ENCODE measurements around the gene DMGDH. TPM values are rescaled to one million over a fixed set of nuclear protein-coding genes. Genes with fewer than 3 reads are reported as not detected.
A peak's percentile ranks its signal among the peaks of the same experiment; 100 is the strongest.
"Not testable (repeated sequence)": the region's sequence is repeated elsewhere in the genome, so short reads cannot be mapped to it uniquely, and the experiment has no call there.

DMGDH gene
- total and polyA plus RNA-seq, 2 donors (not counting 1 experiment from before 2014, with no cell fraction given) = 0.47 to 0.63 TPM

DNA sequence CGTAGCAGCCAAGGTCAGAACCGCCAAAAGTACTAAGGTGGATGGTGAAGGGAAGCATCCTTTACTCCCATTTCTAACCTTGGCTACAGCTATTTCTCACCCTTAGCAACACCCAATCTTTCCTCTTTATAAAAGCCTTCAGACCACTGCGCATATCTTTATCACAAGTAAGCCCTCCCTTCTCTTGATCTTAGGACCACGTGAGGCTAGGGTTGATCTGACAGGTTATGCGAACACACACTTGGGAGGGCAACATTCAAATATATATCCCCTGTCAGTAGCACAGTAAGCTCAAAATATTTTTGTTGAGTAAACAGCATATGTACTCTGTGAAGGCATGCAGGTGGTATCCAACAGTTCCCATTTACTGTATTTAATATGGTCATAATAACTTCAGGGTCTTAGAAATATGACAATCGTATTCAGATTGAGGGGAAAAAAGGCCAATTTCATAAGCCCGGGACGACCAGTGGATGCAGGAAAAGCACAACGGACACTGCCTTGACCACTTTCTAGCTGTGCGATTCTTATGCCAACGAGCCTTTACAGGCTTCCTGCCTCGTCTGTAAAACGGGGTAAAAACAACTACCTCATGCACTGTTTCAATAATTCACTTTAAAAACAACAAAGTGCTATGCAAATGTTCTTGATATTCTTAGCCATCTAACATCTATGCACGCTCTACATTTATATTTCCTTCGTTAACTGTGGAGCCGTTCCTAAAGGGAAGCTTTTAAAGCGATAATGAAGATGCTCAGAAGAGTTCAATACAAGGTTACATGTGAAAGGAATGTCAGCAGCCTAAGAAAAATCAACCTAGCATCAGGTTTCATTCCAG lies 85.7 kb downstream of the DMGDH start:
- peaks cover 25% of the 10 kb centered on the region for H3K79me2 ChIP-seq (ENCODE audit: control insufficient read depth, insufficient read depth, low read length)
- ChIA-PET CTCF (interaction anchor here (0.6 to 4.6 kb wide), 11 partner anchors 11 to 516 kb away, joined by 3 to 41 read pairs (median 3); no protein-coding TSS in a partner anchor), POLR2A (interaction anchor here (0.5 to 1.4 kb wide), 8 partner anchors 148 to 1273 kb away, joined by 3 to 8 read pairs (median 4); partner anchors contain the start of genes AP3B1 and SCAMP1)
- peaks cover 18 to 28% of the 10 kb centered on the region in 2 donors for H3K4me1 ChIP-seq (ENCODE audit: control insufficient read depth in 2 of 2, insufficient read depth in 2 of 2, low read length in 2 of 2)
- no peak for TF ChIP-seq EZH2 (IDR thresholded peaks at IDR 0.05; ENCODE audit: borderline replicate concordance, insufficient read depth, low read depth, low read length, poor library complexity, severe bottlenecking)
- TF ChIP-seq, protein P1, sequence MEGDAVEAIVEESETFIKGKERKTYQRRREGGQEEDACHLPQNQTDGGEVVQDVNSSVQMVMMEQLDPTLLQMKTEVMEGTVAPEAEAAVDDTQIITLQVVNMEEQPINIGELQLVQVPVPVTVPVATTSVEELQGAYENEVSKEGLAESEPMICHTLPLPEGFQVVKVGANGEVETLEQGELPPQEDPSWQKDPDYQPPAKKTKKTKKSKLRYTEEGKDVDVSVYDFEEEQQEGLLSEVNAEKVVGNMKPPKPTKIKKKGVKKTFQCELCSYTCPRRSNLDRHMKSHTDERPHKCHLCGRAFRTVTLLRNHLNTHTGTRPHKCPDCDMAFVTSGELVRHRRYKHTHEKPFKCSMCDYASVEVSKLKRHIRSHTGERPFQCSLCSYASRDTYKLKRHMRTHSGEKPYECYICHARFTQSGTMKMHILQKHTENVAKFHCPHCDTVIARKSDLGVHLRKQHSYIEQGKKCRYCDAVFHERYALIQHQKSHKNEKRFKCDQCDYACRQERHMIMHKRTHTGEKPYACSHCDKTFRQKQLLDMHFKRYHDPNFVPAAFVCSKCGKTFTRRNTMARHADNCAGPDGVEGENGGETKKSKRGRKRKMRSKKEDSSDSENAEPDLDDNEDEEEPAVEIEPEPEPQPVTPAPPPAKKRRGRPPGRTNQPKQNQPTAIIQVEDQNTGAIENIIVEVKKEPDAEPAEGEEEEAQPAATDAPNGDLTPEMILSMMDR (IDR thresholded peaks at IDR 0.05) = no peak
- peak; percentile 33 for DNase-seq
- peak overlapping the region; percentile 96 for H2AFZ ChIP-seq (ENCODE audit: insufficient read depth, low read depth, low read length, poor library complexity, severe bottlenecking)
- peak overlapping the region; percentile 44 to 85 (median 84) for H3K4me3 ChIP-seq (ENCODE audit: control extremely low read depth in 1 of 5, extremely low read depth in 1 of 5, insufficient read depth in 1 of 5, low read depth in 2 of 5, low read length in 4 of 5)
- no peak for ATAC-seq (ENCODE audit: low read depth)
- H3K4me2 ChIP-seq (replicated peaks; ENCODE audit: low read depth, low read length, poor library complexity, severe bottlenecking) = peak overlapping the region; percentile 79
- Mint-ChIP-seq H3K4me1 (peaks cover 50% of the 10 kb centered on the region), H3K27ac (peak overlapping the region; percentile 92), H3K9me3 (ENCODE audit: insufficient read depth) (no peaks in the 10 kb centered on the region), H3K4me3 (peak overlapping the region; percentile 89), H3K27me3 (no peaks in the 10 kb centered on the region)
- H3K27me3 ChIP-seq (replicated peaks in 1 of 4; ENCODE audit: control extremely low read depth in 1 of 4, control insufficient read depth in 3 of 4, insufficient read depth in 4 of 4, low read length in 3 of 4) = no peaks in the 10 kb centered on the region
- H3K27ac ChIP-seq (ENCODE audit: low read length in 2 of 2) = peak overlapping the region; percentile 67 to 89
- H3K9me3 ChIP-seq (ENCODE audit: control extremely low read depth in 1 of 3, control insufficient read depth in 2 of 3, insufficient read depth in 1 of 3, low read length in 2 of 3) = no peaks in the 10 kb centered on the region
- no peaks in the 10 kb centered on the region for H3K36me3 ChIP-seq (replicated peaks in 1 of 2; ENCODE audit: control extremely low read depth in 1 of 2, control insufficient read depth in 1 of 2, extremely low read depth in 1 of 2, insufficient read depth in 2 of 2, low read length in 1 of 2)
- H4K20me1 ChIP-seq (ENCODE audit: control insufficient read depth, insufficient read depth, low read length, poor library complexity, severe bottlenecking) = no peaks in the 10 kb centered on the region
- intact Hi-C loops (cut with micrococcal nuclease) = loop anchor here (1.0 to 10.0 kb wide), 14 partner anchors 37 to 1949 kb away; partner anchors contain the start of genes AGGF1, AP3B1, BHMT and HOMER1
- peak overlapping the region; percentile 78 for H3K9ac ChIP-seq (ENCODE audit: low read length)
- WGBS (ENCODE audit: insufficient coverage) = 12% methylated on average over 10 of the region's 17 CpGs

DNA sequence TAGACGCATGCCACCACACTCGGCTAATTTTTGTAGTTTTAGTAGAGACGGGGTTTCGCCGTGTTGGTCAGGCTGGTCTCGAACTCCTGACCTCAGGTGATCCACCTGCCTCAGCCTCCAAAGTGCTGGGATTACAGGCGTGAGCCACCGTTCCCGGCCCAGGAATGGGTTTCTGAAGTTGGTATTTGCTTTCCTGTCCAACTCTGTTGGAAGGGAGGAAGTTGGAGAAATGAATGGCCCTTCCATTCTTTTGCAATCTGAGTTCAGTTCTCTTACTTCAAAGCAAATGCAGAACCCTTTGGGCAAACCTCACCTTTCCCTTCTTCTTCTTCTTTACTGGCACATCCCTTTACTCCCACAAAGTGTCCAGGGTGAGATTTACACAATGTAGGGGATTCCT lies 86.3 kb downstream of the DMGDH start:
- H3K9ac ChIP-seq (ENCODE audit: low read length) = not testable (repeated sequence)
- peak overlapping the region; percentile 96 for H2AFZ ChIP-seq (ENCODE audit: insufficient read depth, low read depth, low read length, poor library complexity, severe bottlenecking)
- intact Hi-C loops (cut with micrococcal nuclease) = loop anchor here (2.0 to 10.0 kb wide), 8 partner anchors 129 to 1948 kb away; partner anchors contain the start of genes AGGF1, BHMT, SERINC5 and TBCA

More for the DNA sequence above, 86.3 kb downstream of the DMGDH start:
- not testable (repeated sequence) for H3K27me3 Mint-ChIP-seq; ATAC-seq (ENCODE audit: low read depth); H3K9me3 ChIP-seq (ENCODE audit: control extremely low read depth in 1 of 3, control insufficient read depth in 2 of 3, insufficient read depth in 1 of 3, low read length in 2 of 3); DNase-seq; H3K27me3 ChIP-seq (replicated peaks in 1 of 4; ENCODE audit: control extremely low read depth in 1 of 4, control insufficient read depth in 3 of 4, insufficient read depth in 4 of 4, low read length in 3 of 4); H3K9me3 Mint-ChIP-seq (ENCODE audit: insufficient read depth); H3K36me3 ChIP-seq (replicated peaks in 1 of 2; ENCODE audit: control extremely low read depth in 1 of 2, control insufficient read depth in 1 of 2, extremely low read depth in 1 of 2, insufficient read depth in 2 of 2, low read length in 1 of 2); H4K20me1 ChIP-seq (ENCODE audit: control insufficient read depth, insufficient read depth, low read length, poor library complexity, severe bottlenecking)
- H3K27ac ChIP-seq (ENCODE audit: low read length in 2 of 2) = peak overlapping the region; percentile 67 to 89
- 83% methylated on average over 9 of the region's 9 CpGs for WGBS (ENCODE audit: insufficient coverage)
- H3K4me3 ChIP-seq (ENCODE audit: control extremely low read depth in 1 of 5, extremely low read depth in 1 of 5, insufficient read depth in 1 of 5, low read depth in 2 of 5, low read length in 4 of 5) = peak overlapping the region in 1 of 5 experiments; percentile 85
- H3K4me2 ChIP-seq (replicated peaks; ENCODE audit: low read depth, low read length, poor library complexity, severe bottlenecking) = peak overlapping the region; percentile 79
- ChIA-PET POLR2A (interaction anchor here (1.1 to 1.2 kb wide), 2 partner anchors 150 to 254 kb away, joined by 4 to 8 read pairs; no protein-coding TSS in a partner anchor), CTCF (interaction anchor here (0.6 to 4.6 kb wide), 7 partner anchors 10 to 515 kb away, joined by 3 to 41 read pairs (median 5); no protein-coding TSS in a partner anchor)
- H3K79me2 ChIP-seq (ENCODE audit: control insufficient read depth, insufficient read depth, low read length) = peaks cover 30% of the 10 kb centered on the region
- Mint-ChIP-seq H3K4me1 (peaks cover 51% of the 10 kb centered on the region), H3K27ac (peak overlapping the region; percentile 92), H3K4me3 (peak overlapping the region; percentile 89)
- peaks cover 18 to 28% of the 10 kb centered on the region in 2 donors for H3K4me1 ChIP-seq (ENCODE audit: control insufficient read depth in 2 of 2, insufficient read depth in 2 of 2, low read length in 2 of 2)
